Left hindlimb (tissue), 1 donor: ENCODE data around the gene C19orf47.
A peak's percentile ranks its signal among the peaks of the same experiment; 100 is the strongest.
"Not testable (repeated sequence)": the region's sequence is repeated elsewhere in the genome, so short reads cannot be mapped to it uniquely, and the experiment has no call there.

Experiments used
- DNase-seq: peaks from one replicate; pipeline ENCODE4 v3.0.0-alpha.2; 2018

The C19orf47 gene

GRCh38 chr19:40344422-40344821 is 3.8 kb downstream of the C19orf47 start:
- no peak for DNase-seq

- DNase-seq = no peak
Measured at GRCh38 chr19:40342644-40343311, 5.4 kb downstream of the C19orf47 start.

GRCh38 chr19:40341601-40342482 is 6.4 kb downstream of the C19orf47 start:
- DNase-seq = peak; percentile 76

- DNase-seq = no peak
Measured at GRCh38 chr19:40339018-40339728, 9.0 kb downstream of the C19orf47 start.

- no peak for DNase-seq
Measured at GRCh38 chr19:40337594-40337993, 10.6 kb downstream of the C19orf47 start.

GRCh38 chr19:40337107-40337506 is 11.1 kb downstream of the C19orf47 start:
- DNase-seq = no peak

GRCh38 chr19:40336601-40336900 is 11.6 kb downstream of the C19orf47 start:
- DNase-seq = no peak

GRCh38 chr19:40335855-40336600 is 12.2 kb downstream of the C19orf47 start:
- DNase-seq = no peak

GRCh38 chr19:40335101-40335500 is 13.1 kb downstream of the C19orf47 start:
- no peak for DNase-seq

- DNase-seq = not testable (repeated sequence)
Measured at GRCh38 chr19:40333083-40333482, 15.1 kb downstream of the C19orf47 start.

- no peak for DNase-seq
Measured at GRCh38 chr19:40332669-40333068, 15.5 kb downstream of the C19orf47 start.

- no peak for DNase-seq
Measured at GRCh38 chr19:40331052-40331451, 17.1 kb downstream of the C19orf47 start.

- DNase-seq = no peak
Measured at GRCh38 chr19:40326201-40326600, 22.0 kb downstream of the C19orf47 start.

- DNase-seq = no peak
Measured at GRCh38 chr19:40323705-40324104, 24.5 kb downstream of the C19orf47 start.

GRCh38 chr19:40322951-40323615 is 25.1 kb downstream of the C19orf47 start:
- DNase-seq = no peak

- DNase-seq = no peak
Measured at GRCh38 chr19:40322271-40322610, 26.0 kb downstream of the C19orf47 start.

GRCh38 chr19:40321566-40322270 is 26.5 kb downstream of the C19orf47 start:
- no peak for DNase-seq

GRCh38 chr19:40321076-40321475 is 27.1 kb downstream of the C19orf47 start:
- no peak for DNase-seq

- no peak for DNase-seq
Measured at GRCh38 chr19:40320558-40320935, 27.6 kb downstream of the C19orf47 start.

GRCh38 chr19:40317338-40317737 is 30.9 kb downstream of the C19orf47 start:
- DNase-seq = no peak

GRCh38 chr19:40315812-40316470 is 32.3 kb downstream of the C19orf47 start:
- no peak for DNase-seq
